ENCODE data around the gene FAM131A.
A peak's percentile ranks its signal among the peaks of the same experiment; 100 is the strongest.

Gene FAM131A

DNA sequence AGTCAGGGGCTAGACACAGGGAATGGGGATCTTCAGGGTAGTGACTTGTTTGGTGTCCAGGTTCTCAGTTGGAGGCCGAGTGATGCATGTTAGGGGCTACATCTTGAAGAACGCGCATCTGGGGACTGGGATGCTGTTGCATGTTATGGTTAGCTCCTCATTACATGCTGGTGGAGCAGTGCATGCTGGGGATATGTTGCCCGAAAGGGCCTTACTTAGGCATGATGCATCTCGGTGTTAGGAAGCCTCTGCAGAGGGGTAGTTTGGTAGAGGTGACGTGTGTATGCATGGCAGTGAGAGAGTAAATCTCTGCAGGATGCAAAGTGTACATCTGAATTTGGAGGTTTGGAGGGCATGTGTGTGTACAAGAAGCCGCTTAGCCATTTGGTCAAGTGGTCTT is 20.6 kb upstream of the FAM131A start:
- no peak for DNase-seq (ENCODE audit: low read depth in 3 of 3, low spot score in 1 of 3)

DNA sequence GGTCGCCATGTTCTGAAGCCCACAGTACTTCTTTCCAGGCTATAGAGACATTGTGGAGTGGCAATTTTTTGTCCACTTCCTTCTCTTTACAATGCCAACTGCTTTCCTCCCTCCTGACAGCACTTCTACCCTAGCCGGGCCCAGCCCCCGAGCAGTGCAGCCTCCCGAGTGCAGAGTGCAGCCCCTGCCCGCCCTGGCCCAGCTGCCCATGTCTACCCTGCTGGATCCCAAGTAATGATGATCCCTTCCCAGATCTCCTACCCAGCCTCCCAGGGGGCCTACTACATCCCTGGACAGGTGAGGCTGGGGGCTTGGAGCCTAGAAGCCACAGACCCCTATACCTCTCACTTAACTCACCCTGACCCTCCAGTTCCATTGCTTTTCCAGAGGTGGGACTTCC is 20.2 kb upstream of the FAM131A start:
- no peak for DNase-seq (ENCODE audit: low read depth in 3 of 3, low spot score in 1 of 3)

DNA sequence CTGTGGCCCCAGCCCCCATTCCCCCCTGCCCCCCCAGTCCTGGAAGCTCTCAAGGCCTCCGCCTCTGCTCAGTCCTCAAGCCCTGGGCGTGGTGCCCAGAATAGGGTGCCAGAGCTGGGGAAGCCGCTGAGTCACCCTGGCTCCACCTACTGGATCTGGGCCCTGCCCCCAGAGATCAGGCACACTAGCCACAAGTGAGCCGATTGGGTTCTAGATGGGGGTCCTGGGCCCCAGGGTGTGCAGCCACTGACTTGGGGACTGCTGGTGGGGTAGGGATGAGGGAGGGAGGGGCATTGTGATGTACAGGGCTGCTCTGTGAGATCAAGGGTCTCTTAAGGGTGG is 17.3 kb upstream of the FAM131A start:
- DNase-seq (ENCODE audit: low read depth in 3 of 3, low spot score in 1 of 3) = no peak

DNA sequence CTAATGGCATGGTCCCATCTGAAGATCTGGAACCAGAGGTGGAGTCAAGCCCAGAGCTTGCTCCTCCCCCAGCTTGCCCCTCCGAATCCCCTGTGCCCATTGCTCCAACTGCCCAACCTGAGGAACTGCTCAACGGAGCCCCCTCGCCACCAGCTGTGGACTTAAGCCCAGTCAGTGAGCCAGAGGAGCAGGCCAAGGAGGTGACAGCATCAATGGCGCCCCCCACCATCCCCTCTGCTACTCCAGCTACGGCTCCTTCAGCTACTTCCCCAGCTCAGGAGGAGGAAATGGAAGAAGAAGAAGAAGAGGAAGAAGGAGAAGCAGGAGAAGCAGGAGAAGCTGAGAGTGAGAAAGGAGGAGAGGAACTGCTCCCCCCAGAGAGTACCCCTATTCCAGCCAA is 15.7 kb upstream of the FAM131A start:
- no peak for DNase-seq (ENCODE audit: low read depth in 3 of 3, low spot score in 1 of 3)

DNA sequence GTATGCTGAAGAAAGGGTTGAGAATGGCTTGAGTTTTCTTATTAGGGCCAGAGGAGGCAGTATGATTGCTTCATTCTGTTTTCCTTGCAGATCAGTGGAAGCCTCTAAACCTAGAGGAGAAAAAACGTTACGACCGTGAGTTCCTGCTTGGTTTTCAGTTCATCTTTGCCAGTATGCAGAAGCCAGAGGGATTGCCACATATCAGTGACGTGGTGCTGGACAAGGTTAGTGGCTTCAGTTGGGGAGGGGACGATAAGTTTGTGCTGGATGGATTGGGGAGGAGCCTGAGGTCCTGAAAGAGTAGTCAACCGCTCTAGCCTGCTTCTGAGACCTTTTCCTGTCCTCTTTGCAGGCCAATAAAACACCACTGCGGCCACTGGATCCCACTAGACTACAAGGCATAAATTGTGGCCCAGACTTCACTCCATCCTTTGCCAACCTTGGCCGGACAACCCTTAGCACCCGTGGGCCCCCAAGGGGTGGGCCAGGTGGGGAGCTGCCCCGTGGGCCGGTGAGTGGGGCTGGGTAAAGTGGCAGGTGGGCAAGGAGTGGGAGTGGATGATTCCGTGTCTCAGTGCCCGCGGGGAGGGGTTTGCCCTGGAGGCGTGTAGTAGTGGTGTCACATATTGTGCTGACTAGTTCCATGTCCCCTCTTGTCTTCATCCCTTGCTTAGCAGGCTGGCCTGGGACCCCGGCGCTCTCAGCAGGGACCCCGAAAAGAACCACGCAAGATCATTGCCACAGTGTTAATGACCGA is 14.5 kb upstream of the FAM131A start:
- DNase-seq (ENCODE audit: low read depth in 3 of 3, low spot score in 1 of 3) = no peak

DNA sequence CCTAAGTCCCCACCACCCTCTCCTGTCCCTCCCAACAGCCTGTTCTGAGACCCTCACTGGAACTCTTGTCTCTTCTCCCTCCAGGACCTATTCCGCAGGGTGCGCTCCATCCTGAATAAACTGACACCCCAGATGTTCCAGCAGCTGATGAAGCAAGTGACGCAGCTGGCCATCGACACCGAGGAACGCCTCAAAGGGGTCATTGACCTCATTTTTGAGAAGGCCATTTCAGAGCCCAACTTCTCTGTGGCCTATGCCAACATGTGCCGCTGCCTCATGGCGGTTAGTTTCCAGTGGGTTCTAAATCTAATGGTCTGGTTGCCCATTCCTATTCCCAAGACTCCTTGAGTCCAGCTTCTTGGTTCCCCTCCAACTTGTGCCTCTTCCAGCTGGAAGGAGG is 13.7 kb upstream of the FAM131A start:
- no peak for DNase-seq (ENCODE audit: low read depth in 3 of 3, low spot score in 1 of 3)

DNA sequence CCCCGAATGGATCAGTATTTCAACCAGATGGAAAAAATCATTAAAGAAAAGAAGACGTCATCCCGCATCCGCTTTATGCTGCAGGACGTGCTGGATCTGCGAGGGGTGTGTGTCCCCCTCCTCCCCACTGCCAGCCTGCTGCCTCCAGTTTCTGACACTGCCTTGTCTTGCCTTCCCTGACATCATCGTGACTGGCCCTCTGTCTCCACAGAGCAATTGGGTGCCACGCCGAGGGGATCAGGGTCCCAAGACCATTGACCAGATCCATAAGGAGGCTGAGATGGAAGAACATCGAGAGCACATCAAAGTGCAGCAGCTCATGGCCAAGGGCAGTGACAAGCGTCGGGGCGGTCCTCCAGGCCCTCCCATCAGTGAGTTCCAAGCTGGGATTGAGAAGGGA is 12.1 kb upstream of the FAM131A start:
- no peak for DNase-seq (ENCODE audit: low read depth in 3 of 3, low spot score in 1 of 3)

DNA sequence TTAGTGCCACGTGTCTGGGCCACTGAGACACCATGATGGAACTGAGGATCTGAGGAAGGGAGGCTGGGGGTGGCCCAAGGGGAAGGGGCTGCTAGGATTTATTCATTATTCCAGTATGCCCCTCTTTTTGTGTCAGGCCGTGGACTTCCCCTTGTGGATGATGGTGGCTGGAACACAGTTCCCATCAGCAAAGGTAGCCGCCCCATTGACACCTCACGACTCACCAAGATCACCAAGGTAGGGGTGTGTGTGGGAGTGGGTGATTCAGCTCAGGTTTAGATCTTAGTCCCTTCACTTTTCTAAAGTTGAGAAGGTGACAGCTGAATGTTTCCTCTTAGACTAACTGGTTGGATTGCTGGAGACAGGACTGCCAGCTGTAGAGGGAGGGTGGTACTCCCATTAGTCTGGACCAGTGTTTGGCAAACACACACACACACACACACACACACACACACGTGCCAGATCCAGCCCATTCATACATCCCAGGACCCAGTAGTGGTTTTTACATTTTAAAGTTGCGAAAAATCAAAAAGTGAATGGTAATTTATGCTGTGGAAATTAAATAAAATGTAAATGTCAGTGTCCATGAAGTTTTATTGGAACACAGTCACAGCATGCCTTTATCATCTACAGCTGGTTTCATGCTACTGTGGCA is 11.6 kb upstream of the FAM131A start:
- no peak for DNase-seq (ENCODE audit: low read depth in 3 of 3, low spot score in 1 of 3)

DNA sequence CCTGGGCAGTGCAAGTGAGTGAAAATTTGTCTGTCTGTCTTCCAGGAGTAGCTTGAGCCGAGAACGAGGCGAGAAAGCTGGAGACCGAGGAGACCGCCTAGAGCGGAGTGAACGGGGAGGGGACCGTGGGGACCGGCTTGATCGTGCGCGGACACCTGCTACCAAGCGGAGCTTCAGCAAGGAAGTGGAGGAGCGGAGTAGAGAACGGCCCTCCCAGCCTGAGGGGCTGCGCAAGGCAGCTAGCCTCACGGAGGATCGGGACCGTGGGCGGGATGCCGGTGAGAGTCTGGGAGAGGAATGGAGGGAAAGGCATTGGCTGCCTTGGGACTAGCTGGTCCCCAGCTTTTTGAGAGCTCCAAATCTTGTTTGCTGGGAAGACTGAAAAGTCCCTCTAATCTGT is 10.2 kb upstream of the FAM131A start:
- no peak for DNase-seq (ENCODE audit: low read depth in 3 of 3, low spot score in 1 of 3)

DNA sequence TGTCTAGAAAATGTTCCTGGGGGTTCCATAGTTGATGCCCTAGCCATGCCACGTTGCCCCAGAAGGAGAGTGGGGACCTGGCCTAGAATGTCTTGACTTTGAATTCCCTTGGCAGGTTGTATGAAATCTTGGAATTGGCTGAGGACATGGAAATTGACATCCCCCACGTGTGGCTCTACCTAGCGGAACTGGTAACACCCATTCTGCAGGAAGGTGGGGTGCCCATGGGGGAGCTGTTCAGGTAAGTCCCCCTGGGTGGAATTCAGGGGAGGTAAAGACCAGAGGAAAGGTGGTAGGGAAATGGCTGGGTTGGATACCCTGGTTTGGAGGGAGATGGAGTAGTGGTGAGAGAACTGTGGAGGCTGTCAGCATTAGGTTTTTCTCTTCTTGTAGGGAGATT is 8.9 kb upstream of the FAM131A start:
- no peak for DNase-seq (ENCODE audit: low read depth in 3 of 3, low spot score in 1 of 3)

DNA sequence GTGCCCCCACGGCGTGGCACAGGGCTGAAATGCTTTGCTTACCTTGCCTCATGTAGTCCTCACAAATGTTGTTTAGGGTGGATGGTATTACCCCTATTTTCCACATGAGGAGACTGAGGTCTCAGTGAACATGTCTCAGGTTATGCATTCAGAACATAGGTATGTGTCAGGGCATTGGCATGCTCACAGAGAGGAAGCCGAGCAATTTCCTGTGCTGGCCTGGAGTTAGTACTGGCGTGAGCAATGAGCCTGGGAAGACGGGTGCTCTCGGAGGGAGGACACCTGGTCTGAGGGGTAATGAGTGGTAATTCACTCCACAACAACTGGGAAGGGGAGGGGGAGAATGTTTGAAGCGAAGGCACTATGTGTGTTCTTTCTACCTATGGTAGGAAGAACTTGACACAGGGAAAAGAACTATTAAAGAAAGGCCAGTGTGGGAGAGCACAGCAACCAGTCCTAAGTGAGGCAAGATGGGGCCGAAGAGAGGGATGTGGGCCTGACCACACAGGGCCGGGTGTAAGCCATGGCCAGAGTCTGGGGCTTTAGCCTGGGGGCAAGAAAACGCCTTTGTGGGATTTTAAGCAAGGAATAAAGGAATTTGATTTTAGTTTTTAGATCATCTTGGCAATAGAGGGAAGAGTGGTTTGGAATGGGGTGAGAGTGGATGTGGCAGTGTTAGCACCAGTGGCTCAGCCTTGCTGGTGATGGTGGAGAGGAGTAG is 4.9 kb upstream of the FAM131A start:
- DNase-seq (ENCODE audit: low read depth in 3 of 3, low spot score in 1 of 3) = no peak

DNA sequence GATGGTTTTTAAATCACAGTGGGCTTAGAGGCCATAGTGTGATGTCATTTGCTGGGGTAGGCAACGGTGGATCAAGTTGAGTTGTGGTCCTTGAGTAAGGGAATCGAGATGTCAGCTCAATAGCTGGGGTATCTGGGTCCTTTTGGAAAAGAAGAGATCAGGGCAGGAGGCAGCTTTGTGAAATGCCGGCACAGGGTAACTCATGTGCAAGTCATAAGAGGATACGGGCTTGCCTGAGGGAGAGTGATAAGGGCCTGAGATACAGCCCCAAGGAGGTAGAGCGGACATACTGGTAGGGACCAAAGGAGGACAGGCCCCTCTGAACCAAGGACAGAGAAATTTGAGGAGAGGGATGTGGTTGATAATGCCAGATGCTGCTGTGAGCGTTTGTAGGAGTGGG is 4.2 kb upstream of the FAM131A start:
- DNase-seq (ENCODE audit: low read depth in 3 of 3, low spot score in 1 of 3) = no peak

DNA sequence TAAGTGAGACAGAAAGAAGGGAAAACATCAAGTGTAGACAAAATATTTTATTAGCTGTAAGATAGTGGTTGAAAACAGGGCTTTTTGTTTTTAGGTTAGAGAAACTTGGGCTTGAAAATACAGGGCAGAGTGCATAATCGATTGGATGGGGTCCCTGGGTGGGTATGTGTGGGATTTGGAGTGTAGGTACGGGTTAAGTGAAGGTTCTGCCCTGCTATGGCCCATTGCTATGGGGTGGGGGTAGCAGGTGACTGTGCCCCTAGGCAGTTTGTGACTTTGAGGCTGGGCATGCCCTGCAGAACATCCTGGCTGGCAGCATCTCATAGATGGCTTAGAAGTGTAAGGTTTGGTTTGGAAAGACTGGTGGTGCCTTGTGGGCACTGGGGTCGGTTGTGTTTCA is 3.7 kb upstream of the FAM131A start:
- no peak for DNase-seq (ENCODE audit: low read depth in 3 of 3, low spot score in 1 of 3)

DNA sequence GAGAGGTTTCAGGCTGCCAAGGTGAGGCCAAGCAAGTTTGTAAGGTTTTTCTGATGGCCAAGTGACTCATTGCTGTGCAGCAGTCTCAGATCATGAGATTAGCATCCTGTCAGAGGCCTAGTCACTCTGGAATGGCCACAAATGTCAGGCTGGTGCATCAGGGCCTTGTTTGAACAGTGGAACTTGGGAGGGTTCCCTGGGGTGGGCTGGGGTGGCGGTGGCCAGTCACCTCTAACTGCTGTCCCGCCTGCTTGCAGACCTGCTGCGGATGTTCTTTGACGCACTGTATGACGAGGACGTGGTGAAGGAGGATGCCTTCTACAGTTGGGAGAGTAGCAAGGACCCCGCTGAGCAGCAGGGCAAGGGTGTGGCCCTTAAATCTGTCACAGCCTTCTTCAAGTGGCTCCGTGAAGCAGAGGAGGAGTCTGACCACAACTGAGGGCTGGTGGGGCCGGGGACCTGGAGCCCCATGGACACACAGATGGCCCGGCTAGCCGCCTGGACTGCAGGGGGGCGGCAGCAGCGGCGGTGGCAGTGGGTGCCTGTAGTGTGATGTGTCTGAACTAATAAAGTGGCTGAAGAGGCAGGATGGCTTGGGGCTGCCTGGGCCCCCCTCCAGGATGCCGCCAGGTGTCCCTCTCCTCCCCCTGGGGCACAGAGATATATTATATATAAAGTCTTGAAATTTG is 2.8 kb upstream of the FAM131A start:
- no peak for DNase-seq (ENCODE audit: low read depth in 3 of 3, low spot score in 1 of 3)

DNA sequence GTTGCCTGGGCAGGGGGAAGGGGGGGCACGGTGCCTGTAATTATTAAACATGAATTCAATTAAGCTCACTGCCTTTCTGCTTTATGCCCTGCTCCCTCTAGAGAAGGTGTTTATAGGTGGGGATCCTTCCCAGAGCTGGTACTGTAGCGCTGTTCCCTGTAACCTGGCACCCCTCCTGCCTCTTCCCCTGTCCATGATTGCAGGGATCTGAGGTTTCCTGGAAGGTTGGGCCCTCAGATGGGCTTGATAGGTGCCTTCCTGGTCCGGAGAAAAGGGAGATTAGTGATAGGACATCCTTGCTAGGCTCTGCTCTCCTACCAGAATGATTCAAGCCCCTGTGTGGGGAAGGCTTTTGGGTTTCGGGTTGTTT is 2.1 kb upstream of the FAM131A start:
- no peak for DNase-seq (ENCODE audit: low read depth in 3 of 3, low spot score in 1 of 3)

DNA sequence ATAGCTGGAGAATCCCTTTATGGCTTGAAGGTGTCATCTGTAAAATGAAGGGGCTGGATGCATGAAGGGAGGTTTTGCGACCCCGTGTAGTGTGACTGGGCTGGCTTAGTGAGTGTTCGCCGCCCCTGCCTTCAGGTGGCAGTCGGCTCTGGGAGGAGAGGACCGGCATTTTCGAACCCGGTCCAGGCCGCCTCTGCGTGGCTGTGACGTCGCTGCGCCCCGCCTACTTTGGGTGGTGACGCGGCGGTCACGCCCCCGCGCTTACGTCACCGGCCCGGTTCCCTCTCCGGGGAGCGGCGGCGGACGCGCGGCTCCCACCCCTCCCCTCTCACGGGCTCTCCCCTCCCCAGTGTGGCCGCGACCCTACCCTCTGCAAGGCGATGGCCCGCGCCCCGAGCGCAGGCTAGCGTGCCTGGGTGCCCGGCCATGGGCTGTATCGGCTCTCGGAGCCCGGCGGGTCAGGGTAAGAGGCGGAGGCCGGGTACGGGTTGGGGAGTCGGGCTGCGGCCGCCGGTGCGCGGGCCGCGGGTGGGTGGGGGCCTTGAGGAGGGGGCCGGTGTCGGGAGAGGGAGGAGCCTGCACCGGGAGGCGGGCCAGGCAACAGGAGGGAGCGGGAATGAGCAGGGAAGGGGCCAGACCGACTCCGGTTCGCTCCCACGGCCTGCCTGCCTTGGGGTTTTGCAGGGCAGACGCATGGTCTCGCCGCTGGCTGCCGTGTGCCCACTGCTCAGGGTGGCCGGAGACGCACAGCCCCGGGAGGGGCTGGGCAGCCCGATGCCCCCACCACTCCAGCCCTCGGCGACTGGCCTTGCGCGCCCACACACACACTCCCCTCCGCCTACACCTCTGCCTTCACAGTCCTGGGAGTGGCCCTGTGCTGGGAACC is 1.5 kb upstream of the FAM131A start:
- DNase-seq (ENCODE audit: low read depth in 3 of 3, low spot score in 1 of 3) = peak; percentile 43 to 89 (median 73)

DNA sequence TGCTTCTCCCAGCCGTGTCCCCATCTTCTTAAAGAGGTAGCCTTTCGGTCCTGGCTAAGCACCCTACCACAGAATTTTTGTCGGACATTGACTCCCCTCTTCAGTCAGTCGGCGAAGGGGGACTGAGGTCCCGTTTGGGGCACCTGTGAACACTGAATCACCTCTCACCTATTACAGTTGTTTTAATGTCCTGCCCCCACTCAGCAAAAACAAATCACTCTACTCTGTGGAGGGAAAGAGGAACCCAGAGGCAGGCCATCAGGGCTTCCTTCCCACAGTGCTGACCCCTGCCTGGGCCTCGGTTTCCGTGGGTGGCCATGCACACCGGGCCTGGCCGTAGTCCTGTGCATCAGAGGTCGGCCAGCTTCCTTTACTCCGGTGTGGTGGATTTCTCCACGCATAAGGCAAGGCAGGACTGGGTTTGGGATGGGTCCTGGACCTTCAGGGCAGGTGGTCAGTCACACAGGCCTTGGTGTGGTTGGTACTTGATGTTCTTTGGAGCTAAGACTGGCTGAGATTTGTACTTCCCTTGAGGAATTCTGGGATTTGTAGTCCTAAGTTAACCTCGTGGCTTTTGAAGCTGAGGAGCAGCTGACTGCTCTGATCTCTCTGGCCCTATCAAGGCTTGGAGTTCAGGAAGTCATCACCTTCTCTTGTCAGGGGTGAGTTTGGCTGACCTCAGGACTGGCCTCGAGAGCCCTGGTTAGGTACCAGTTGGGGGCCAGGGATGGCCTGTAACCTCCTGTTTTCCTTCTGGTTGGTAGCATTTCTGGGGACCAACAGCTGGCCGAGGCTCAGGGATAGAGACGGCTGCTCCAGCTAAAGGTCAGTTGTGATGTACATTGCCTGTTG is 627 bp upstream of the FAM131A start:
- DNase-seq (ENCODE audit: low read depth in 3 of 3, low spot score in 1 of 3) = no peak

DNA sequence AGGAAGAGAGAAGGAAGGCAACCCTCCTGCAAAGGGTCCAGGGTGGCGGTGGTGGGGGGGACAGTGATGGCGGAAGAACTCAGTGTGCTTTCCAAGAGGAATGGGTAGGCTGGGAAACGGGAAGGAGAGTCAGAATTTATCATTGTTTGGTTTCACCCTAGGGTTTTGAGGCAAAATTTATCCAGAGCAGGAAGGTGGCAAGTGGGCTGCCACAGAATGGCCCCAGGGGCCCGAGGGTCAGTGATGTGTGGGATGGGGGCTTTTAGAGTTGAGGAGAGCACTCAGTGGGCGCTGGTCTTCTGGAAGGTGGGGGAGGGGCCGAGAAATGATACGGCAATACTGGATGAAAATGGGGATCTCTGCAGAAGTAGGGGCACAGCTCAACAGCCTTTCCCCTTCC is 581 bp downstream of the FAM131A start:
- no peak for DNase-seq (ENCODE audit: low read depth in 3 of 3, low spot score in 1 of 3)

DNA sequence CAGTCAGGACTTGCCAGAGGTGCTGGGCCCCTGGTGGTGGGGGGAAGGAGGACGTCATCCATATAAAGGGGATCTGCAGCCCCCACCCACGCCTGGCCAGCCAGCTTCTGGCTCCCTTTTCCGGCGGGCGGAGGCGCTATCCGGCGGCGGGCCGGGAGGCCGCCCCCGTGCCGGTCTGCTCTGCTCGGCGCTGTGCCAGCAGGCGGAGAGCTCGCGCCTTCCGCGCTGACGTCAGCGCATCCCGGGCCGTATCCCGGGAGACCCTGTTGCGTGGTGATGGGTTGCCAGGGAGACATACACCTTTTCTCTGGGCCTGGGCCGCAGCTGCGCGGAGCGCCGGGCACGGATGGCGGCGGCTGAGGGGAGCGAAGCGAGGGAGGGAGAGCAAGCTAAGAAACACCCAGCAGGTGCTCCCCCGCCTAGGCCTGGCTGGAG is 1.1 kb downstream of the FAM131A start:
- no peak for DNase-seq (ENCODE audit: low read depth in 3 of 3, low spot score in 1 of 3)

DNA sequence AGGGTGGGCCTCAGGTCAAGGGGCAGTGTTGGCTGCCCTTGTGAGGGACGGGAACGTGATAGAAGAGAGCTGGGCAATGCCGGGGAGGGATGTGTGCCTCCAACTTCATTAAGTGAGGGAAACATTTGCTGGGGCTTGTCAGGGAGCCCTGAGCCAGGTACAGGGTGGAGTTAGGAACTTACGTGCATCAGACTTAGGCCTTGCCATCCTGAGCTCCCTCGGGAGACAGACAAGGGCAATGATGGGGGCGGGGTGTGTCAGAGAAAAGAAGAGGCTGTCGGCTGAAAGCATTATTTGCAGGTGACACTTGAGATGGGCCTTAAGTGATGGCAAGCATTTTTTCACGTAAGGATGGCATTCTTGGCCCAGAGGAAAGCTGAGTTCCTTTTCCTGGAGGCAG is 1.6 kb downstream of the FAM131A start:
- DNase-seq (ENCODE audit: low read depth in 3 of 3, low spot score in 1 of 3) = no peak
